ENCODE data around the gene MIEN1.
"Not testable (repeated sequence)": the region's sequence is repeated elsewhere in the genome, so short reads cannot be mapped to it uniquely, and the experiment has no call there.

Gene MIEN1, protein sequence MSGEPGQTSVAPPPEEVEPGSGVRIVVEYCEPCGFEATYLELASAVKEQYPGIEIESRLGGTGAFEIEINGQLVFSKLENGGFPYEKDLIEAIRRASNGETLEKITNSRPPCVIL

DNA sequence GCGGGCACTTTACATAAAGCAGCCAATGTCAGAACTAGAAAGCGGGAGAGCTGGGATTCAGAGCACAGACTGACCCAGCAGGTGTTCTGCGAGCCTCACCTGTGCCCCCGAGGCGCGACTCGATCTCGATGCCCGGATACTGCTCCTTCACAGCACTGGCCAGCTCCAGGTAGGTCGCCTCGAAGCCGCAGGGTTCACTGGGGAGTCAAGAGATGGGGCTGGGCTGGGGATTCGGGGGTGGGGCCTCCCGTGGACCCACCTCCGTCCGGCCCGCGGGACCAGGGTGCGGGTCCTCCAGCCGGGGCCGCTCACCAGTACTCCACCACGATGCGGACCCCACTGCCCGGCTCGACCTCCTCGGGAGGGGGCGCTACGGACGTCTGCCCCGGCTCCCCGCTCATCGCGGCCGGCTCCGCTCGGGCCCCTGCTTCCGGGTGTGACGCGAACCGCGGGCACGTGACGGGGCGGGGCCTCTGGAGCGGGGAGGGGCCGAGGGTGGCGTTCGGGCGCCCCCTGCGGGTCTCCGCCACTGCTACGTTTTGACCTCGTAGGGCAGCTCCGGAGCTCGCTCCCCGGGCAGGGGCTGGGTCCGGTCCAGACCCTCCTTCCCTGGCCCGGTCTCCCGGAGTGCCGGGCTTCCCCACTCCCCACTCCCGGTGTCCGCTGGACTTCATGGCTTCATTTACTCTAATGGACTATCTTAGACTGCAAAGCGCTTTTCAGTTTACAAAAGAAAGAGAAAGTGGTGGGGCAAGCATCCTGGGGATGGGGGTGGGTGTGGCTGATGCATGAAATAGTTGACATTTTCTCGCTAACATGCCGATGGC, at the start of gene MIEN1:
Gene MIEN1, minus strand, starts transcription at position 438 of the 827 bp plus-strand sequence. Its CDS starts 37 bp downstream, at position 401.
- Histone ChIP-seq H3K4me1 (ENCODE audit: insufficient read depth, low read length) (no peaks in the 10 kb centered on the region; the same call in 1 of the 2 replicates), H3K36me3 (ENCODE audit: insufficient read depth, low read length) (0 out of 2 replicates have a peak, but pooled peaks cover 3% of the 10 kb centered on the region), H3K9me3 (ENCODE audit: control insufficient read depth, insufficient read depth, low read length) (no peaks in the 10 kb centered on the region), H3K9ac (ENCODE audit: low read depth, low read length) (peak within 1 kb of the TSS; percentile 67; the same call in 1 of the 2 replicates)

DNA sequence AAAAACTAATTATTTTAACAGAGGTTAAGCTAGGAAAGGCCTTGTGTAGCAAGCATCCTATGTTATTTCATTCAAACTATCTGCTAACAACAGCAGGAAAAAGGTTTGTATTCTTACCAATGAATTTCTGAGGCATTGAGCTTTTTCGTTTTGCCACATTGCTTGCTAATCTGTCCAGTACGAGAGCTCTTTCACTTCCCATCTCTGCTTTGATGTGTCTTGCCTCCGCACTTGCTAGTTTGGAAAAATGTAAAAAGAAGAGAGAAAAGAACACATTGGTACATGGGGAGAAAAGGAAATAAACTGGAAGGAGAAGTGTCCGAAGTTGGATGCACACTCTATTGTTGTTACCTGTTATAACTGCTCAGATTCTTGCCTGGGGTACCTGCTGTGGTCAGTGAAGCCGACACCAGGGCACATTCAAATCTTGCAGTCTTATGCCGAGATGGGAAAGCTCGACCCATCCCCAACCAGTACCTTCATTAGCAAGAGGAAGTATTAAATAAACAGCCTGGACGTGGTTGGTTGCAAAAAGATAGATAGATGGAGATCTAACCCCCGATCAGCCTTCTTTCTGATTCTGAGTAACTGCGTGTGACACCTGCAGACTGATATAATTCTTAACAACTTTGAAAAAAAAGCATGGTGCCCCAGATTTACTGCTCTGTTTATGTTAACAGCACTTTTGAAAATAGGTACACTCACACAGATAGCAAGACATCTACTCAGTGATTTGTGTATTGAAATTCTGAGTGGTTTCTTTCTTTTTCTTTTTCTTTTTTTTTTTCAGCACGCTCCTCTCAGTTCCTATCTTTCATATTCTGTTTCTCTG, 47.4 kb upstream of the MIEN1 start:
- Histone ChIP-seq H3K9me3 (ENCODE audit: control insufficient read depth, insufficient read depth, low read length) (no peaks in the 10 kb centered on the region), H3K4me1 (ENCODE audit: insufficient read depth, low read length) (no peaks in the 10 kb centered on the region; the same call in 1 of the 2 replicates), H3K9ac (ENCODE audit: low read depth, low read length) (no peak overlapping the region), H3K36me3 (ENCODE audit: insufficient read depth, low read length) (no peaks in the 10 kb centered on the region)

DNA sequence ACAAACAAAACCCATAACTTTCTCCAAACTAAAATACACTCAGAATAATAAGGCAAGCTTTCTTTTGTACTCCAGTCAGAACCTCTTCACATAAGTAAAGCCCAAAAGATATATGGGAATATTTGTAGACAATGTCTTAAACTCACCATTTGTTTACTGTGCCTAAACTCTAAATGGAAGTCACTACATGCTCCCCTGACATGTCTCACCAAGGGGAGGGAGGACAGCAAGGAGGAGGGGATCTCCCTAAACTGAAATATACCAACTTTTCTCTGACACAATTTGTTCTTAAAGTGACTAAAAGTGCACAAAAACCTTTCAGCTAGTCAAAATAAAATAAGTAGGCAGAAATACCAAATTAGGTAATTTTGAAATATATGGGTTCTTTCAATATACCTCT, 45.9 kb upstream of the MIEN1 start:
- no peaks in the 10 kb centered on the region for H3K36me3 ChIP-seq (ENCODE audit: insufficient read depth, low read length)
- no peaks in the 10 kb centered on the region; the same call in 1 of the 2 replicates for H3K4me1 ChIP-seq (ENCODE audit: insufficient read depth, low read length)
- no peaks in the 10 kb centered on the region for H3K9me3 ChIP-seq (ENCODE audit: control insufficient read depth, insufficient read depth, low read length)
- no peak overlapping the region for H3K9ac ChIP-seq (ENCODE audit: low read depth, low read length)

DNA sequence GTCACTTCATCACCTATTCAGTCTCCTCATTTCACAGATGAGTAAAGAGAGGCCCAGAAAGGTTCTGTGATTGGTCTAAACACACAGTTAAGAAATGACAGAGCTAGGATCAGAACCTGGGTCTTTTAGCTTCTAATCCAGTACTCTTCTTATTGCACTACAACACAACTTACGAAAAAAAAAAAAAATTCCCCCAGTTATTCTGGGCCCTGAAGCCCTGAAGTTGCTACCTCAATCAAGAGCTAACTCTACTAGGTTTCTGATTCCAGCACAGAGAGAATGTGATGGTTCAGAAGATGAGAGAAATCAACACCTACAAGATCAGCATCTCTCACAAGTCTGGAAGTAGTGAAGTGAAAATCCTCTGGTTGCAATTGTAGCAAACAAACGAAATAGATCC, 44.7 kb upstream of the MIEN1 start:
- Histone ChIP-seq H3K9me3 (ENCODE audit: control insufficient read depth, insufficient read depth, low read length) (no peaks in the 10 kb centered on the region), H3K9ac (ENCODE audit: low read depth, low read length) (no peak overlapping the region), H3K4me1 (ENCODE audit: insufficient read depth, low read length) (no peaks in the 10 kb centered on the region), H3K36me3 (ENCODE audit: insufficient read depth, low read length) (no peaks in the 10 kb centered on the region)

DNA sequence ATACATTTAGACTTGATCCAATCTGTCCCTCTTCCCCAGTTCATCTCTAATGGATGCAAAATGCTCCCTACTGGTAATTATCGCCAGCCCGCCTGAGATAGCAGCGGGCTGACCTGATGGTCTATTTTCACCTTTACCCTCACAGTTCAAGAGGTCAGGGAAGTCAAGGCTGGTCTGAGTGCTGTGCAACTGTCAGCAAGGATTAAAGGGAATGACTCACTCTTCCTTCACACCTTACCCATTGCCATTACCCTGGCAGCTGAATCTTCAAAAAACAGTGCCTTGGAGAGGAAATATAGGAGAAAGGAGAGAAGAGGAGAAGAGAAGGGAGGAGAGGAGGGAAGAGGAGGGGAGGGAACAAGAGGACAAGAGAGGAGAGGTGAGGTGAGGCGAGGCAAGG, 43.7 kb upstream of the MIEN1 start:
- no peaks in the 10 kb centered on the region for H3K4me1 ChIP-seq (ENCODE audit: insufficient read depth, low read length)
- no peaks in the 10 kb centered on the region for H3K9me3 ChIP-seq (ENCODE audit: control insufficient read depth, insufficient read depth, low read length)
- H3K9ac ChIP-seq (ENCODE audit: low read depth, low read length) = no peak overlapping the region
- no peaks in the 10 kb centered on the region for H3K36me3 ChIP-seq (ENCODE audit: insufficient read depth, low read length)

DNA sequence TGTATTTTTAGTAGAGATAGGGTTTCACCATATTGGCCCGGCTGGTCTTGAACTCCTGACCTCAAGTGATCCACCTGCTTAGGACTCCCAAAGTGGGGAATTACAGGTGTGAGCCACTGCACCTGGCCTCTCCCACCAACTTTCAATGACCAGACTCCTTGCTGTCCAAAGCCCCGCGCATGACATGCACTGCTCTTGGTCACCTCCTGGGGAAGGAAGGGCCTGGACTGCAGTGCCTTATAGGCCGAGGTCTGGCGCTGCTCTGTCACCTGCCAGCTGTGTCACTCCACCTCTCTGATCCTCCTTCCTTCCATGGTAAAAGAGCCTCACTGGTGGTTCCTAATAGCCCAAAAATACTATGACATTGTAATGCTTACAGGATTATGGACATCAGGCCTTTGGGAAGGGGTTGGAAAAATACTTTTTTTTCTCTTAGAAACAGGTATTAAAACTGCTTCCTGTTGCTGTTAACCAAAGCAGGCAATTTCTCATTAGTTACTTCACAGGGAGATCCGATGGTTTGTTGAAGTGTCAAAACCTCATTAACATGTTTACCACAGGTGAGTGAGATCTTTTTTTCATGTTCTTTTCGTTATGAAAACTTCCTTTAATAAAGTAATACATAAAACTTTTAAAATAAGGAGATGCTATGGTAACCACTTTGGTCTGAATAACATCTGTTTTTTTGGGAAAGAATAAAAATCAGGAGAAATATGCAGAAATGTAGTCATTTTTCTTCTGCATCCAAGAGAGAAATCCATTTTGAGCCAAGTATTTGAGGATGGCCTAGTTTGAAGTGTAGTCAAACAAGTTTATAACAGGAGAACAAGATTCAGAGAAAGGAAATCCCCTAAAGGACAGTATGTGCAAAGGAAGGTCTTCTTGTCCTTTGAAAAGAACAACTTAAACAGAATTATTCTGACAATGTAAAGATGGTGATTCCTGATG, 42.9 kb upstream of the MIEN1 start:
- Histone ChIP-seq H3K36me3 (ENCODE audit: insufficient read depth, low read length) (no peaks in the 10 kb centered on the region), H3K4me1 (ENCODE audit: insufficient read depth, low read length) (no peaks in the 10 kb centered on the region), H3K9ac (ENCODE audit: low read depth, low read length) (no peak overlapping the region), H3K9me3 (ENCODE audit: control insufficient read depth, insufficient read depth, low read length) (no peaks in the 10 kb centered on the region)

DNA sequence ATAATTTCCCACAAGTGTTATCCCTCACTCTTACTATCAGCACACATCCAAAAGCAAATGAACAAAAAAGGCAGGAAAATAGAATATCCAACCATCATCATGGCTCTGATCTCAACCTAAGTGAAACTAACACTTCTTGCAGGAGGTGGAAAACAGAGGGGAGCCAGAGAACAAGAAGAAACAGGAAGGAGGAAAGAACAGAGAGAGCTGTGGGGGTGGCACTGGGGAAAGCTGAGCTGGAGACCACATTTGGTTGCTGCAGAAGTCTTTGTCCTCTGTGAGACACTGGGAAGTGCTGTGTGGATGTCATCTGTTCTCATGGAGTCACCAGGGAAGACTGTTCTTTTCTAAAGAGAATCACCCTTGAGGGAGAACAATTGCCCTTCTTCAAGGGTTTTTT, 42.1 kb upstream of the MIEN1 start:
- no peak overlapping the region for H3K9ac ChIP-seq (ENCODE audit: low read depth, low read length)
- H3K9me3 ChIP-seq (ENCODE audit: control insufficient read depth, insufficient read depth, low read length) = no peaks in the 10 kb centered on the region
- no peaks in the 10 kb centered on the region for H3K4me1 ChIP-seq (ENCODE audit: insufficient read depth, low read length)
- no peaks in the 10 kb centered on the region for H3K36me3 ChIP-seq (ENCODE audit: insufficient read depth, low read length)

DNA sequence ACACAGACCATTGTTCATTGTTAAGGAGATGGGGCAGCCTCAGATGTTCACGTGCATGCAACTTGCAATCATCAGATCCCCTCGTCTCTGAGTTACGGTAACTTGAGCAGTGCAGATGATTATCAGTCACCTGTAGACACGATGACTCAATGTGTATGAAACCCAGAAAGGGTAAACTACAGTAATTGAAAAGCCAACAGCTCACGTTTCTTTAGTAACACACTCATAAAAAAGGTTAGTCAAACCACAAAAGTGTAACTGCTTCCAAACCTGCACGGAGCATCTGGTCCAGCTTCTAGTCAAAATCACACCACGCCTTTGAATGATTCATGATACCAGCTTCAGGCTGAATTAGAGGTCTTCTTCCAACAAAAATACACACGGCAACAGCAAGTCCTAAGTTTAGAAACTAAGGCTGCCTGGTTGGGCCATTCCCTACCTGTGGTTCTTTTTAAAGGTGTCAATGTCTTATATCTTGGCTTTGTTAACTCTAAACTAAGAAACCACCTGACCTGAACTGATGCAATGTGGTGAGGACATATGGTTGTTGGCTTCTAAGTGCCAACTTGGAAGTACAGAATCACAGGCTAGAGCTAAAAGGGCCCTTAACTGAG, 39.7 kb upstream of the MIEN1 start:
- Histone ChIP-seq H3K9me3 (ENCODE audit: control insufficient read depth, insufficient read depth, low read length) (no peaks in the 10 kb centered on the region), H3K36me3 (ENCODE audit: insufficient read depth, low read length) (no peaks in the 10 kb centered on the region), H3K4me1 (ENCODE audit: insufficient read depth, low read length) (no peaks in the 10 kb centered on the region), H3K9ac (ENCODE audit: low read depth, low read length) (no peak overlapping the region)

DNA sequence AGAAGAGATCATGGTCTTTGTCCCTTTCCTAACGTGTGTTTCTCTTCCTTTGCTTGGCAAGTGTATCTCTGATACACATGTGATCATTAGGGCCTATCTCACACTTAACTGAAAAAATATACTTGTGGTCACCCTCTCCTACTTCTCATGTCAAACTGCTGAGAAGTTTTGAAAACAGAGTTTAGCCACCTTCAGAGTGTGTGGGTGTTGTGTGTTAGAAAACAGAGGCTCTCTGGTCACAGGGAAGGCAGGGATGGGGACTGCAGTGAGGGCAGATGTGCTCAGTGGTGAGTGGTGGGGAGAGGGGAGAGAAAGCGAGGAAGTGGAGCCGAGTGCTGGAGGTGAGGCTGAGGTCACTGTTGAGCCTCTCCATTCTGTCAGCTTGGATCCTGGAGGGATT, 36.8 kb upstream of the MIEN1 start:
- Histone ChIP-seq H3K4me1 (ENCODE audit: insufficient read depth, low read length) (no peaks in the 10 kb centered on the region), H3K9me3 (ENCODE audit: control insufficient read depth, insufficient read depth, low read length) (no peaks in the 10 kb centered on the region), H3K36me3 (ENCODE audit: insufficient read depth, low read length) (no peaks in the 10 kb centered on the region), H3K9ac (ENCODE audit: low read depth, low read length) (no peak overlapping the region)

DNA sequence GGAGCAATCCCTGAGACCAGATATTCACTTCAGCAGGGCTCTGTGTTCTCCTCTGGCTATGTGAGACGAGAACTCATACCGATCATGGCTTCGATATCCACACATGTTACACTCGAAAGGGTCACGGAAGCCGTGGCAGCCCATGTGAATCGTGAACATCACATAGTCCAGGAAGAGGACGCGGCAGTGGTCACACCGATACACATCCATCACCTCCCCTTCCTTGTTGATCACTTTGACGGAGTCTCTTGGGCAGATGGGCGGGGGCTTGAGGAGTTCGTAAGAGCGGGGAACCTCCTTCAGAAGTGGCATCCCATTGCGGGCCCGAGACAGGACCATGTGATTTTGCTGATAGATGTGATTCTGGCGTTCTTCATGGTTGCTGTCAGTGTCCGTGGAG, 35.4 kb upstream of the MIEN1 start:
- H3K9me3 ChIP-seq (ENCODE audit: control insufficient read depth, insufficient read depth, low read length) = no peaks in the 10 kb centered on the region
- H3K36me3 ChIP-seq (ENCODE audit: insufficient read depth, low read length) = no peaks in the 10 kb centered on the region
- no peak overlapping the region for H3K9ac ChIP-seq (ENCODE audit: low read depth, low read length)
- no peaks in the 10 kb centered on the region for H3K4me1 ChIP-seq (ENCODE audit: insufficient read depth, low read length)

DNA sequence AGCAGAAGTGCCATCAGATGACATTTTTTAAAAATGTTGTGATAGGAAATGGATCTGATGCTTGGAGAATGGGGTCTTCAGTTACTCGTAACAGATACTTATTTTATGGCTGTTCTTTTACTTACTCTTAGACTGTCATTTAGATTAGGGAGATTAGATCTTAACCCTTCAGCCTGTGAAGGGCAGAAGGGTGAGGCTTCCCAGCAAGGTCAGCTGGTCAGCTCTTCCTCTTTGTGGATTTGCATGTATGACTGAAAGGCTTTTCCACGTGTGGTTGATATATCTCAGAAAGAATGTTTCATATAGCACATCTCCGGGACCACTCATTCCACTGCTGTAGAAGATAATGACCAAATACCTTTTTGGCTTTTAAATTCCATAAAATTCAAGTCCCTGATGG, 34.8 kb upstream of the MIEN1 start:
- Histone ChIP-seq H3K9ac (ENCODE audit: low read depth, low read length) (no peak overlapping the region), H3K9me3 (ENCODE audit: control insufficient read depth, insufficient read depth, low read length) (no peaks in the 10 kb centered on the region), H3K4me1 (ENCODE audit: insufficient read depth, low read length) (no peaks in the 10 kb centered on the region), H3K36me3 (ENCODE audit: insufficient read depth, low read length) (no peaks in the 10 kb centered on the region)

DNA sequence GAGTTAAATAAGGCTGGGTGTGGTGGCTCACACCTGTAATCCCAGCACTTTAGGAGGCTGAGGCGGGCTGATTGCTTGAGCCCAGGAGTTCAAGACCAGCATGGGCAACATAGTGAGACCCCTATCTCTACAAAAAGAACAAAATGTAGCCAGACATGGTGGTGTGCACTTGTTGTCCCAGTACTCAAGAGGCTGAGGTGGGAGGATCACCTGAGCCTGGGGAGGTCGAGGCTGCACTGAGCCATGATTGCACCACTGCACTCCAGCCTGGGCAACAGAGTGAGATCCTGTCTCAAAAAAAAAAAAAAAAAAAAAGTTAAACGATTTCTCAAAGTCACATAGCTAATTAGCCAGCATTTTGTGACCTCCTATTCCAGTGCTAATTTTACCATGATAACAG, 33.8 kb upstream of the MIEN1 start:
- not testable (repeated sequence) for H3K9me3 ChIP-seq (ENCODE audit: control insufficient read depth, insufficient read depth, low read length); H3K36me3 ChIP-seq (ENCODE audit: insufficient read depth, low read length); H3K4me1 ChIP-seq (ENCODE audit: insufficient read depth, low read length); H3K9ac ChIP-seq (ENCODE audit: low read depth, low read length)

DNA sequence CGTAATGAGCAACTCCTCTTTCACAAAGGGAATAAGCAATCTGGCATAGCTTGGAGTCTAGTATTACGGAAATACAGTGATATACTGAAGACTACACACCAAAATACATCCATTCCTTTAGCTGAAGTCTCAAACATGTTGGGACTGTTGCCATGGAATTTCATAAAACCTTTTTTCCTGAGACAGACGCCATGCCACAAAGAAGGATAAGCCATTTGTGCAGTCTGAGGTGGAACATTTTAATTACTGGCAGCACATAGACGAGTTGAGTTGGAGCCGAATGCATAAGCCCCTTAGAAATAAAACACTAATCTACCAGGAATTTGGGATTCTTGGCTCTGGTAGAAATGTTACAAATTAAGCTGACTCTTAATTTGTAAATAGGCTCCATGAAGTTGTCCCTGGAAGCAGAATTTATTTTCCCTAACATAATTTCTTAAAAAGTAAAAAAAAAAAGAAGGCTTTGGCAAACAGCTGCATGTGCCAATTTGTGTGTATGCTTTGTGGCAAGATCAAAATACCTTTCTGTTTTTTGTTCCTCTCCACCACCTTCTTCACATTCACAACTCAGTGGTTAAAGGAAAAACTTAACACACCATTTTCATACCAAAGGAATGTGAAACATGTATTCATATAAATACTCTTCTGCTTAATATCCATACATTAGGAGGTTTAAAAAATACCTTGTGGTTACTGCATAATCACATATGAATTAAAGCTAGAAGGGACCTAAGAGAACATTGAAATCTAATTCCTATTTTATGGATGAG, 32.9 kb upstream of the MIEN1 start:
- Histone ChIP-seq H3K4me1 (ENCODE audit: insufficient read depth, low read length) (no peaks in the 10 kb centered on the region), H3K9ac (ENCODE audit: low read depth, low read length) (no peak overlapping the region), H3K9me3 (ENCODE audit: control insufficient read depth, insufficient read depth, low read length) (no peaks in the 10 kb centered on the region), H3K36me3 (ENCODE audit: insufficient read depth, low read length) (no peaks in the 10 kb centered on the region)

Measured in ES-I3 (cell line).